HPDE6-E6E7 (cell line): ENCODE results near the gene ANKRD28.
"Not testable (repeated sequence)": the region's sequence is repeated elsewhere in the genome, so short reads cannot be mapped to it uniquely, and the experiment has no call there.

Experiments
- DNase-seq: peaks from one replicate; pipeline ENCODE4 v3.0.0; 2011; ENCODE audit warnings: missing footprints; ENCODE audit errors: extremely low spot score

The ANKRD28 gene

DNA sequence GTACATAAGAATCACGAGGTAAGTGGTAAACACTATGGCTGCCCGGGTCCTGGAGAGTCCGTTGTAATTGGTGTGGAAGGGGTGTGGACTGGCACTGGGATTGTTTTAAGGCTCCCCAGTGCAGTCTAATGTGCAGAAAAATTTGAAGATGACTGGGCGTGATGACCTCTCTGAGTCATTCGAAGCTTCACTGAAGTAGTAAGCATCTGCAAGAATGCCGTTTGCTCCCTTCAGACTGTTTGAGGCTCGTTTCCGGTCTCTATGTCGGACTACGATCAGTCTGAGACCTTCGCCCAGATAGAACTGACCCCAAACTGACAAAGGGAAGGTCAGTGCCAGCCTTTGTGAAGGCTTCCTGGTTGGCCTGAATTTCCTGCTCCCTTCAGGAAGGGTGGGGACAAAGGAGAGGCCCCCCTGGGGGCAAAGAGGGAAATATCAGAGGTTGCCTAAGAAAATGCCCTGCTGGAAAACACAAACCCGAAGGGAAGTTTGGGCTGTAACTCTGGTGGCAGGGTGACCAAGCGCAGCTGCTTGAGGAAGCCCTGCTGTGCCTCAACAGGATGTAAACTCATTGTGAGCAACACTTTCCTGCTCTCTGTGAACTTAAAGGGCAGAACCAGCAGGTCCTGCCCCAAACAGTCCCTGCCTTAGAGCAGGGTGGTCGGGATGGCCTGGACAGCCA lies 161.6 kb downstream of the ANKRD28 start:
- DNase-seq: peak; percentile 19

DNA sequence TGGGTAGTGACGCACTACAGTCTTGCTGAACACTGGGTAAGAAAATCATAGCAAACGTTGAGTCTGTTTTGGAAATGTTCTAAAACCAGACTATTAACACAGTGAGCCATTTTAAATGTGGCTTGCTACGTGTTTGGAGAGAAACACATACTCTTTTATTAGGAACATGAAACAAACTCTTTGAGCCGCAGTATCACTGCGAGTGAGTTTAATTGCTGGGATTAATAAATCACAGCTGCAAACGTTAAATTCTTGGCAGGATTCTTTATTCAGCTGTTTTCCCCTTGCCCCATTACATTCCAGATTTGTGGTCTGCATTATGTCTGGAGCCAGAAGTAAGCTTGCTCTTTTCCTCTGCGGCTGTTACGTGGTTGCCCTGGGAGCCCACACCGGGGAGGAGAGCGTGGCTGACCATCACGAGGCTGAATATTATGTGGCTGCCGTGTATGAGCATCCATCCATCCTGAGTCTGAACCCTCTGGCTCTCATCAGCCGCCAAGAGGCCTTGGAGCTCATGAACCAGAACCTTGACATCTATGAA lies 162.6 kb downstream of the ANKRD28 start:
- DNase-seq: no peak

DNA sequence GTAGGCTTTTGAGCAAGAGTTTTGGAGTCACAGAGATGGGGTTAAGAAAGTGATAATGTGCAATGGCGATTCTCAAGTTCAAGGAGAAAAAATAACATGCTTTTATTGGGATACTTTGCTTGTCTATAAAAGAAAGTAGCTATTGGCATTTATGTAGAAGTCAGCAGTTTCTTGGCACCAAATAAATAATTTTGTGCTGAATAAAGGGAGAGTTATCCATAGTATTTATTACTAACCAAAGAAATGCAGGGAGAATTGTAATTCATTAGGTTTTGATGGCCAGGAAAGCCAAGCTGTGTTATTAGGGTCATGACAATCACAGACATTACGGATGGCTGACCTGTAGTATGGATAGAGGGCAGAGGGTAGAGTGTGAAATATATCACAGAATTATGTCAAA lies 163.1 kb downstream of the ANKRD28 start:
- no peak for DNase-seq

DNA sequence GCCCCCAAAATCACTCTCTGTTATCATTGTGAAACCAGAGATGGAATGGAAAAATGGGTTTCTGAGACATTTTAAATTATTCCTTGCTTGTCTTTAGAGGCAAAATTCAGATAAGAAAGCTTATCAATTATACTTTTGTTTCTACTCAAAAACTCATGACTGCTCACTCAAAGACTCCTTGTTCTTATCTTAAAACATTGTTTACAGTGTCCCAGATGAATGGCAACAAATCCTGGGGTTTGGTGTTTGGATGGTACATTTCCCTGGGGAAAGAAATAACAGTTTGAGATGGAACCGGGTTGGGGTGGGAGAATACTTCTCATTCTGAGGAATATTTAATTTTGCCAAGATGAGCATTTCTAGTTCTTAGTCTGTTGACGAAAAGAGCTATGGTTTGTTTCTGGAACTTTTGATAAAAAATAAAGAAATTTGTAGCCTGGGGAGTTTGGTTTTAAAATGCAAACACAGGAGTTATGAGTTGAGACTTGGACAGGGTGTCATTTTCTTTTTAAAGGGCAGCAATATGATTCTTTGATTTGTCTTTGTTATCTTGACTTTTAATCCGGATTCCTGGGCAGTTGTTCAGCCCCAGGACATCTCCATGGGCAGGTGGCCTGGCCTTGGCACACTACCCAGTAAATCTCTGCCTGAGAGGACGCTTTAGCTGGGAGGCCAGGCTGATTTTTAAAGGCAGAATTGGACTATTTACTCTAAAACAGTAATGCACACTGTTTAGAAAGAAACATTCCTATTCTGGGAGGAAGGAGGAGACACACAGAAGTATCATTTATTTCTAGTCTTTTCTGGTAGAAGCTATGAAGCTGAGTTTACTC lies 163.8 kb downstream of the ANKRD28 start:
- no peak for DNase-seq

DNA sequence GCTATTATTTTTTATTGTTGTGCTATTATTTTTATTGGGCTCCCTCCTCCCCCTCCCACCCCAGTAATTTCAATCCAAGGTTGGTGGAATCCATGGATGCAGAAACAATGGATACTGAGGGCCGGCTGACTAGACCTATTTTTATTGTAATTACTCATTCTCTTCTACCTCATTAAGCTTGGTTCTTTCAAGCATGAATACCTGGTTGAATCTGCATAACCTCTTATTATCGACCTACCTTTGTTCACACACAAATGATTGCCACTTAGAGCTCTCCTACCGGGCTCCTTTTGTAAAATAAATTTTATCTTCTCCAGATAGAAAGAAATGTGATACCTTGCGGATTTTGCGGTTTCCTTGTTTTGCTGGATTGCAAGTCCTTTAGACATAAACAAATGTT lies 164.6 kb downstream of the ANKRD28 start:
- DNase-seq: no peak

DNA sequence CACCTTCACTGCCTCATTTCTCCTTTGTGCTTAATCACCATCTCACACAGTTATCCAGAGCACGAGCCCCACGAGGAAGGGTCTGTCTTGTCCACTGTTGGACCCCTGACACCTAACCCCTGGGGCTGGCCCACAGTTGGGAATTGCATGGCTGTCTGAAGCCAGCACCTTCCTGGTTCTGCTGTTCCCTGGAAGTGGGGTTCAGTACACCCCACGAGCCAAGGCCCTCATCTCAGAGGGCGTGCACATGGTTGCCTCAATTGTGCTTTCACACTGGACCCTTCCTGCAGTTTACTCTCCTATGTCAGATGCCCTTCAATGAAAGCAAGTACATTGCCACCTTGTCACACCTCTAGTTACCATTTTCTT lies 165.6 kb downstream of the ANKRD28 start:
- no peak for DNase-seq

DNA sequence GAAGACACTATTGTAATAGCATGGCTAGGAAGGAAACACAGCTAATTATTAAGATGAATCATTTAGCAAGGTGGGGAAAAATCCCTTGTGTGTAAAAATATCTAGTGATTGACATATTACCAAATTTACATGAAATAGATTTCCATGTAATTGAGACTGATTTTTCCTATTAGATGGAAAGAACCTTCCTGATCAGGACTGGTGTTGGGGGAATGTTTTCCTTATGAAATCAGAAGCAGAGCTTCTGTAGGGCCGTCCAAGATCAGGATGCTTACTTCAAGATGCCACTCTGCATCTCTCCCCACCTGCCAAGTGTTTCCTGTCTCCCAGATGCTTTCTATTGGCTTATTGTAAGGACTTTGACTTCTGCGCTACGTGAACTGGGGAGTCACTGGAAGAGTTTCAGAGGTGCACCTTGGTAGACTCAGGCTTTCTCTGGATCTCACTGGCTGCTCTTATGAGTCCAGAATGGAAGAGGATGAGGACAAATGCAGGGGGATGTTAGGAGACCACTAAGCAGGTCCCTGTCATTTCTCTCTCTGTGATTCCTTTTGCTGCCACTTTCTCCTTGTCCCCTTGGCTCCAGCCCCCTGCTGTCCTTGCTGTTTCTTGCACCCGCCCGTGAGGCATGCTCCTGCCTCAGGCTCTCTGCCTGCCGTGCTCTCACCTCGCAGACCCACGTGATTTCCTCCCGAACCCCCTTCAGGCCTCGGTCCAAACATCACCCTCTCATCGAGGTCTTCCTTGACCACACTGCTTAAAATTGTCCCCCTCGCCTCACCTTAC lies 166.2 kb downstream of the ANKRD28 start:
- no peak for DNase-seq

DNA sequence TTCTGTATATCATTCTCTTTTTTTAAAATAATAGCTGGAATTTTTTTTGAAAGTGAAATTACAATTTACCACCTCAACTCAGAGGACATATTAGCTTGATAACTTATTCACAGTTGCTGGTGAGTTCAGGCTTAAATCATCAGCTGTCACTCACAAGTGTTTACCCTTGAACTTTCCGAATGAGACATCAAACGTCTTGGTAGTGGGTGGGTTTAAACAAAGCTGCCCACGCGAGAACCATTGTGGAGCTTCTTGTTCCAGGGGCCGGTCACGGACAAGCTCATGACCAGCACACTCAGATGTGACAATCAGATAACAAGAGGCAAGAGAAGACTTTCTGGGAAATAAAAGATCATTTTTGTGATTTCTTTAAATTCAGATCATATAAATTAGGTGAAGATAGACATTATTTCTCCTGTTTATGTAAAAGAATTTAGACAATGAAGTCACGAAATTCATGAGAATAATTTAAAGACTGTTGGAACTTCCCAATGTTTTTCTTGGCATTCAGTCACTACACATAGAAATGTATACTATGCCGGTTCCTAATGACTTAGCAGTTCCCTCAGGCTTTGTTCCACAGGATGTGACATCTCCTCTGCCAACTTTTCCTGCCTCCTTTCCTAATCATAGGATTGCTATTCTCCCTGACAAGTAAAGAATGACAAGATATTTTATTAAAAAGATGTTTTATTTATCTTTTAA lies 167.0 kb downstream of the ANKRD28 start:
- no peak for DNase-seq

DNA sequence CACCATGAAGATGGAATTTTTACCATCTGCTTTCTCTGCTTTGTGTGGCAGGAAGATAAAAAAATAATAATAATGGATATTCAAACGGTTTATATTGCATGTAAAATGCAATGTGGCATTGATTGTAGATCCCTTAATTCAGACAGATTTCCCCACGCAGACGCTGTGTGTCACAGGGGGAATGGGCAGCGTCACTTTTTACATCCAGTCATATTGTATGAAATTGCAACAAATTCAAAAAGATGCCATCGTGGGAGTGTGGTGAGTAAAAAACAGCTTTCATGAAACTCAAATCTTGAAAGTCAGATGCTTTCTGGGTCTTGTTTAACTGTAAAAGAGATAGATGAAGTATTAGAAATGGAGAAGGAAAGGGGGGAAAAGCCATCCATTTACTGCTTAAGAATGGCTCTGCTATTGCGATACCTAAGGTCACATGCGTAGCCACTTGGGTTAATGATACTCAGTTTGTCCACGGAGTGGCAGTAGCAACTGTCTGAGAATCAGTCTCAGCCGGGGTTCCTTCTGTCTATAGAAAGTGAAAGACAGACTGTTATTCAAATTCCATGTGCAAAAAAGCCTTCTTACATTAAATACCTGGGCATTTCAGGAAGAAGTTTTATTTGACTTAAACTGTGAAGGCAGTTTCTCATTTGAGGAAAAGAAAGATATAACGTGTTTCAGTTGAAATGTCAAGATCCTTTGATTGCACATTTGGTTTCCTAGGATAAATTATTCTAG lies 167.8 kb downstream of the ANKRD28 start:
- peak; percentile 31 for DNase-seq

DNA sequence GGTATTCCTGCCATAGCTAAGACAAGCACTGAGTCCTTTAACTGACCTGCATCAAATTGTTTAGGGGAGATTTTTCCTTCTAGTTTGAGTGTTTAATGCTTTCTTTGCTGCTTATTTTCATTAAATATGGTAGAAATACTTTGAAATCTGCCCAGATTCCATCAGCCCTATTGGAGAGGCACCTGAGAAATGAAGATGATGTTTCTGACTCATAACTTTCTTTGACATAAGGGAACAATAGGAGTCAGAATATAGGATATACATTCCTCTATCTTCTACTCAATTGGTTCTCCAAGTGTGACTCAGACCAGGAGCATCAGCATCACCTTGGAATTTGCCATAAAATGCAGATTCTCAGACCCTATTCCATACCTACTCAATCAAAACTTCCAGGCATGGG lies 168.8 kb downstream of the ANKRD28 start:
- no peak for DNase-seq

DNA sequence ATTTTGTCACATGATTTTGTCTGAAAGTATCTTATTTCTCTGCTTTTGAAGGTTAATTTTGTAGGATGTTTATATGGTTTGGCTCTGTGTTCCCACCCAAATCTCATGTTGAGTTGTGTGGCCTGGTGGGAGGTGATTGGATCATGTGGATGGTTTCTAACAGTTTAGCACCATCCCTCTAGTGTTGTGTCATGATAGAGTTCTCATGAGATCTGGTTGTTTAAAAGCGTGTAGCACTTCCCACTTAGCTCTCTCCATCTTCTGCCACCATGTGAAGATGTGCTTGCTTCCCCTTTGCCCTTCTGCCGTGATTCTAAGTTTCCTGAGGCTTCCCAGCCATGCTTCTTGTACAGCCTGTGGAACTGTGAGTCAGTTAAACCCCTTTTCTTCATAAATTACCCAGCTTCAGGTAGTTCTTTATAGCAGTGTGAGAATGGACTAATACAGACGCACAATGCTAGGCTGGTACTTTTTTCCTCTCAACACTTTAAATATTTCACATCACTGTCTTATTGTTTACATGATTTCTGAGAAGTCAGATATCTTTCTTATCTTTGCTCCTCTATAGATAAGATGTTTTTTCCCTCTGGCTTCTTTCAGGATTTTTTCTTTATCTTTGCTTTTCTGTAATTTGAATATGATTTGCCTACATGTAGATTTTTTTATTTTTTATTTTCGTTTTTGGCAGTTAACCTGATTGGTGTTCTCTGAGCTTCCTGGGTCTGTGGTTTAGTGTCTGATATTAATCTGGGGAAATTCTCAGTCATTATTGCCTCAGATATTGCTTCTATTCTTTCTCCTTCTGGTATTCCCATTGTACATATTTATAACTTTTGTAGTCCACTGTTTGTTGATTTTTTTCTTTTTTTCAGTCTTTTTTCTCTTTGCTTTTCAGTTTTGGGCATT lies 174.0 kb downstream of the ANKRD28 start:
- no peak for DNase-seq

DNA sequence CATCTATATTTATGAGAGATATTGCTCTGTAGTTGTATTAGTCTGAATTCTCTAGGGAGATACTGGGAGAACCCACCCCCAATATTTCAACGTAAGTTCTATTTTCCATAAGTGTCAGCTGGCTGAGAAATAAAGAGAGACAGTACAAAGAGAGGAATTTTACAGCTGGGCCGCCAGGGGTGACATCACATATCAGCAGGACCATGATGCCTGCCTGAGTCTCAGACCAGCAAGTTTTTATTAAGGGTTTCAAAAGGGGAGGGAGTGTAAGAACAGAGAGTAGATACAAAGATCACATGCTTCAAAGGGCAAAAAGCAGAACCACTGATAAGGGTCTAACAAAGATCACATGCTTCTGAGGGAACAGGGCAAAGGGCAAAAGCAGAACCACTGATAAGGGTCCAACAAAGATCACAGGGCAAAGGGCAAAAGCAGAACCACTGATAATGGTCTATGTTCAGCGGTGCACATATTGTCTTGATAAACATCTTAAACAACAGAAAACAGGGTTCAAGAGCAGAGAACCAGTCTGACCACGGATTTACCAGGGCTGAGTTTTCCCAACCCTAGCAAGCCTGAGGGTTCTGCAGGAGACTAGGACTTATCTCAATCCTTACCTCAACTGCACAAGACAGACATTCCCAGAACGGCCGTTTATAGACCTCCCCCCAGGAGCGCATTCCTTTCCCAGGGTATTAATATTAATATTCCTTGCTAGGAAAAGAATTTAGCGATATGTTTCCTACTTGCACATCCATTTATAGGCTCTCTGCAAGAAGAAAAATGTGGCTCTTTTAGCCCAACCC lies 177.9 kb downstream of the ANKRD28 start:
- DNase-seq: not testable (repeated sequence)
